Pancreas (tissue), 10 donors: ENCODE results near the gene YJEFN3. TPM values are rescaled to one million over a fixed set of nuclear protein-coding genes. Genes with fewer than 3 reads are reported as not detected.

Experiments used
- ATAC-seq, 4 donors: fragments of 200-7000 bp; cut with Tn5 transposase; one replicate each; pipeline versions ENCODE4 v1.8.0 to v1.9.1; 2020; ENCODE audit warnings: mild to moderate bottlenecking in 4 of 4, moderate library complexity in 4 of 4
- DNase-seq, 6 donors: peaks; one replicate each; pipeline ENCODE4 v3.0.0-alpha.2; 2020
- FAIRE-seq: peaks from 2 replicates; lab custom pipeline; 2012; peaks lifted over from hg19 to GRCh38; lab: Jason Lieb, UNC
- H3K27ac ChIP-seq, 4 donors: fragments of 200-600 bp; sonication (generic); 1 replicate in 3 of 4; 2 replicates in 1 of 4; pipeline versions ENCODE4 v1.5.0 to v1.8.0; 2020
- H3K27me3 ChIP-seq, 4 donors: fragments of 200-600 bp; one replicate each; pipeline ENCODE4 v1.8.0; 2021
- H3K36me3 ChIP-seq, 3 donors: fragments of 200-600 bp; sonication (generic) in 1 of 3; one replicate each; pipeline versions ENCODE4 v1.5.0 to v1.8.0; 2020 to 2021
- H3K4me1 ChIP-seq, 3 donors: fragments of 200-600 bp; one replicate each; pipeline ENCODE4 v1.8.0; 2021
- H3K4me3 ChIP-seq, 4 donors: fragments of 200-600 bp; sonication (generic) in 2 of 4; one replicate each; pipeline versions ENCODE4 v1.5.0 to v1.8.0; 2020 to 2021
- H3K9me3 ChIP-seq, 4 donors: fragments of 200-600 bp; one replicate each; pipeline ENCODE4 v1.8.0; 2021
- WGBS, 2 donors: extraction: QIAGEN DNeasy Blood & Tissue Kit; methylation state at CpG; one replicate each; pipeline ENCODE4 v1.1.7; 2013; 5-methylcytosine and 5-hydroxymethylcytosine counted together
- intact Hi-C, 3 donors: fragments of 100-400 bp; cut with DNase I; formaldehyde crosslinking; loops; one replicate each; pipeline versions ENCODE4 v1.11.1 to v1.14.2; 2022
- polyA plus RNA-seq, 2 donors: library from polyadenylated mRNA; stranded (reverse); fragments of 200-250 nt; gene quantifications; one replicate each; pipeline ENCODE4 v1.2.3, GENCODE V29; 2013
- total RNA-seq, 6 donors: library from RNA; stranded (reverse); fragmentation: NEBNext Ultra II Directional in 4 of 6; extraction: Animal tissue kit (Norgen Biotek cat#: 25700) in 4 of 6; gene quantifications; one replicate each; pipeline versions ENCODE4 v1.2.1 to v1.2.4, GENCODE V29; 2021 to 2023
- TF ChIP-seq, protein P1 (sequence below), 4 donors: fragments of 200-600 bp; sonication (generic) in 3 of 4; IDR thresholded peaks; one replicate each; pipeline versions ENCODE4 v1.5.0 to v1.8.0; 2021; ENCODE audit warnings: antibody characterized with exemption in 4 of 4
- donor health status: healthy with polysubstance abuse.
- donor health status: DM: no; HTN: no; CAD: no; lungs with moderate emphysema.
- donor health status: DM: no; HTN: no; CAD: no.
- donor health status: control.
- donor health status: control.
- donor health status: Bipolar disorder and iron deficiency.
- donor health status: DM: yes; HTN: yes; CAD: no.
- donor health status: DM: no; HTN: no; CAD: no.
- donor health status: DM: no; HTN: no; CAD: no.
- donor health status: DM: yes; HTN: yes; CAD: no.

Gene YJEFN3
- total and polyA plus RNA-seq, 8 donors, result 0.76 to 38.8 (median 2.3) TPM

- ATAC-seq (no peak), FAIRE-seq (no peak)
- intact Hi-C loops, result no loop called here
Measured at GRCh38 chr19:19527674-19528625, 761 bp upstream of the YJEFN3 start.

GRCh38 chr19:19529783-19530422 is 1.2 kb downstream of the YJEFN3 start:
- peaks cover 0 to 8% (median 0%) of the 10 kb centered on the region in 3 donors for H3K36me3 ChIP-seq
- H3K4me3 ChIP-seq, result no peak overlapping the region
- FAIRE-seq (no peak), ATAC-seq (no peak), DNase-seq (no peak)
- TF ChIP-seq, protein P1, sequence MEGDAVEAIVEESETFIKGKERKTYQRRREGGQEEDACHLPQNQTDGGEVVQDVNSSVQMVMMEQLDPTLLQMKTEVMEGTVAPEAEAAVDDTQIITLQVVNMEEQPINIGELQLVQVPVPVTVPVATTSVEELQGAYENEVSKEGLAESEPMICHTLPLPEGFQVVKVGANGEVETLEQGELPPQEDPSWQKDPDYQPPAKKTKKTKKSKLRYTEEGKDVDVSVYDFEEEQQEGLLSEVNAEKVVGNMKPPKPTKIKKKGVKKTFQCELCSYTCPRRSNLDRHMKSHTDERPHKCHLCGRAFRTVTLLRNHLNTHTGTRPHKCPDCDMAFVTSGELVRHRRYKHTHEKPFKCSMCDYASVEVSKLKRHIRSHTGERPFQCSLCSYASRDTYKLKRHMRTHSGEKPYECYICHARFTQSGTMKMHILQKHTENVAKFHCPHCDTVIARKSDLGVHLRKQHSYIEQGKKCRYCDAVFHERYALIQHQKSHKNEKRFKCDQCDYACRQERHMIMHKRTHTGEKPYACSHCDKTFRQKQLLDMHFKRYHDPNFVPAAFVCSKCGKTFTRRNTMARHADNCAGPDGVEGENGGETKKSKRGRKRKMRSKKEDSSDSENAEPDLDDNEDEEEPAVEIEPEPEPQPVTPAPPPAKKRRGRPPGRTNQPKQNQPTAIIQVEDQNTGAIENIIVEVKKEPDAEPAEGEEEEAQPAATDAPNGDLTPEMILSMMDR (IDR thresholded peaks at IDR 0.05), result no peak
- no peaks in the 10 kb centered on the region for H3K9me3 ChIP-seq
- H3K27me3 ChIP-seq, result no peaks in the 10 kb centered on the region
- H3K27ac ChIP-seq, result no peak overlapping the region
- intact Hi-C loops, result loop anchor here in 2 of 3 donors (5.0 to 10.0 kb wide), 3 partner anchors 112 to 425 kb away; partner anchors contain the start of gene GMIP (in 1 of the 2)
- 60 to 75% methylated on average over 11 of the region's 11 CpGs for WGBS, 2 donors
- no peaks in the 10 kb centered on the region for H3K4me1 ChIP-seq

More at GRCh38 chr19:19527674-19528625, 761 bp upstream of the YJEFN3 start:
- H3K27me3 ChIP-seq, result no peaks in the 10 kb centered on the region
- H3K4me3 ChIP-seq, result no peak overlapping the region
- DNase-seq, result no peak
- H3K9me3 ChIP-seq, result no peaks in the 10 kb centered on the region
- no peak overlapping the region for H3K27ac ChIP-seq
- H3K4me1 ChIP-seq, result no peaks in the 10 kb centered on the region
- TF ChIP-seq, protein P1 (IDR thresholded peaks at IDR 0.05), result no peak
- 92 to 94% methylated on average over 26 to 27 of the region's 27 CpGs for WGBS, 2 donors
- H3K36me3 ChIP-seq, result peaks cover 0 to 8% (median 0%) of the 10 kb centered on the region in 3 donors

DNA sequence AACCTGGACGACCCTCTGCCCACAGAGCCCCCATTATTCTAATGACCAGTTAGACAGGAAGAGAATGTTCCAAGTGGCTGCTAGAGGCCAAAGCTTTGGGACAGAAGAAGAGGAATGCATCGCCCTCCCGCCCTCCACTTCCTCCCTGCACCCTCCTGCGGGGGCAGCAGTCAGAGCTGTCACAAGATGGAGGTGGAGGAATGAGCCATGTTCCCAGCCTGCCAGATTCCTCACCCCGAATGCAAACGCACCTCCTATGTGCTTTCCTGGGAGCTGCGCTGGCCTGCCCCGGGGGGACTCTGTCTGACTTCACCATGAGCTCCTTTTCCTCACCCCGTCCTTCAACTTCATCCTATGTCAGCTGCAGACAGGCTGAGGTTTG is 1.7 kb downstream of the YJEFN3 start:
- no peak for FAIRE-seq
- H3K4me3 ChIP-seq, result no peak overlapping the region
- TF ChIP-seq, protein P1 (IDR thresholded peaks at IDR 0.05), result no peak
- ATAC-seq, result no peak
- DNase-seq, result no peak
- no peak overlapping the region for H3K27ac ChIP-seq
- no peaks in the 10 kb centered on the region for H3K27me3 ChIP-seq
- WGBS, 2 donors, result 58 to 60% methylated on average over 9 of the region's 9 CpGs
- peaks cover 0 to 8% (median 0%) of the 10 kb centered on the region in 3 donors for H3K36me3 ChIP-seq
- H3K9me3 ChIP-seq, result no peaks in the 10 kb centered on the region
- intact Hi-C loops, result loop anchor here in 2 of 3 donors (5.0 to 10.0 kb wide), 3 partner anchors 112 to 424 kb away; partner anchors contain the start of gene GMIP (in 1 of the 2)
- no peaks in the 10 kb centered on the region for H3K4me1 ChIP-seq

- Histone ChIP-seq H3K27ac (no peak overlapping the region), H3K27me3 (no peaks in the 10 kb centered on the region), H3K9me3 (no peaks in the 10 kb centered on the region), H3K36me3 (peaks cover 0 to 8% (median 0%) of the 10 kb centered on the region in 3 donors), H3K4me1 (no peaks in the 10 kb centered on the region), H3K4me3 (no peak overlapping the region)
- TF ChIP-seq, protein P1 (IDR thresholded peaks at IDR 0.05), result no peak
- 76 to 83% methylated on average over 4 of the region's 4 CpGs for WGBS, 2 donors
- no peak for ATAC-seq
- FAIRE-seq, result no peak
- DNase-seq, result no peak
- intact Hi-C loops, result loop anchor here in 2 of 3 donors (5.0 to 10.0 kb wide), 3 partner anchors 111 to 424 kb away; partner anchors contain the start of gene GMIP (in 1 of the 2)
Measured at GRCh38 chr19:19530889-19531288, 2.2 kb downstream of the YJEFN3 start.
